H9 (cell line): ENCODE measurements around the gene GFM1. TPM values are rescaled to one million over a fixed set of nuclear protein-coding genes. Genes with fewer than 3 reads are reported as not detected.

Source experiments
- DNase-seq: peaks from one replicate; pipeline ENCODE4 v3.0.0-alpha.2; 2017
- H2AFZ ChIP-seq: one replicate; pipeline ENCODE4 v1.6.1; 2013; ENCODE audit warnings: mild to moderate bottlenecking, low read length, control low read depth, moderate library complexity
- H2AK5ac ChIP-seq: 2 replicates; pipeline ENCODE4 v1.6.1; 2013; ENCODE audit warnings: low read length, control low read depth, mixed read lengths; ENCODE audit not compliant: insufficient read length
- H2BK120ac ChIP-seq: one replicate; pipeline ENCODE4 v1.6.1; 2013; ENCODE audit warnings: low read depth, mild to moderate bottlenecking, low read length, control low read depth, inconsistent platforms; ENCODE audit not compliant: poor library complexity, severe bottlenecking
- H2BK12ac ChIP-seq: 2 replicates; pipeline ENCODE4 v1.6.1; 2013; ENCODE audit warnings: low read length, control low read depth, mixed read lengths, low read depth; ENCODE audit not compliant: insufficient read length
- H2BK15ac ChIP-seq: 2 replicates; pipeline ENCODE4 v1.6.1; 2013; ENCODE audit warnings: low read depth, low read length, control low read depth
- H2BK20ac ChIP-seq: one replicate; pipeline ENCODE4 v1.6.1; 2013; ENCODE audit warnings: low read depth, mild to moderate bottlenecking, low read length, control low read depth, inconsistent platforms; ENCODE audit not compliant: poor library complexity, severe bottlenecking
- H2BK5ac ChIP-seq: 2 replicates; pipeline ENCODE4 v1.6.1; 2013; ENCODE audit warnings: low read length, control low read depth, mixed read lengths; ENCODE audit not compliant: insufficient read length
- H3K14ac ChIP-seq: 2 replicates; pipeline ENCODE4 v1.6.1; 2013; ENCODE audit warnings: low read length, control low read depth; ENCODE audit not compliant: insufficient read depth
- H3K18ac ChIP-seq: 2 replicates; pipeline ENCODE4 v1.6.1; 2013; ENCODE audit warnings: low read depth, mild to moderate bottlenecking, mixed read lengths, low read length, control low read depth; ENCODE audit not compliant: insufficient read length
- H3K23ac ChIP-seq: 2 replicates; pipeline ENCODE4 v1.6.1; 2013; ENCODE audit warnings: low read length, control low read depth, mixed read lengths, low read depth; ENCODE audit not compliant: insufficient read length
- H3K23me2 ChIP-seq: 2 replicates; pipeline ENCODE4 v1.6.1; 2013; ENCODE audit warnings: low read depth, mild to moderate bottlenecking, mixed read lengths, low read length, control low read depth; ENCODE audit not compliant: insufficient read length, poor library complexity, severe bottlenecking
- H3K27ac ChIP-seq: 2 replicates; pipeline ENCODE4 v1.5.1; 2013; ENCODE audit warnings: low read length, control low read depth, mixed read lengths, low read depth; ENCODE audit not compliant: insufficient read length
- H3K27me3 ChIP-seq: 2 replicates; pipeline ENCODE4 v1.6.1; 2013; ENCODE audit warnings: low read length, control low read depth, inconsistent platforms; ENCODE audit not compliant: insufficient read depth
- H3K4ac ChIP-seq: 2 replicates; pipeline ENCODE4 v1.6.1; 2013; ENCODE audit warnings: low read depth, mild to moderate bottlenecking, control low read depth, inconsistent platforms, low read length, moderate library complexity
- H3K4me1 ChIP-seq: 2 replicates; pipeline ENCODE4 v1.6.1; 2013; ENCODE audit warnings: low read length, control low read depth, inconsistent platforms; ENCODE audit not compliant: insufficient read depth
- H3K4me2 ChIP-seq: 2 replicates; pipeline ENCODE4 v1.6.1; 2013; ENCODE audit warnings: low read length, control low read depth, mixed read lengths; ENCODE audit not compliant: insufficient read length, insufficient read depth
- H3K56ac ChIP-seq: 2 replicates; pipeline ENCODE4 v1.6.1; 2013; ENCODE audit warnings: low read depth, mild to moderate bottlenecking, mixed read lengths, low read length, control low read depth; ENCODE audit not compliant: insufficient read length
- H3K79me1 ChIP-seq: 2 replicates; pipeline ENCODE4 v1.6.1; 2013; ENCODE audit warnings: low read depth, mild to moderate bottlenecking, moderate library complexity, low read length, control low read depth, inconsistent platforms; ENCODE audit not compliant: insufficient read depth, poor library complexity, severe bottlenecking
- H3K79me2 ChIP-seq: 2 replicates; pipeline ENCODE4 v1.6.1; 2013; ENCODE audit warnings: low read length, control low read depth, inconsistent platforms; ENCODE audit not compliant: insufficient read depth
- H3K9ac ChIP-seq: 2 replicates; pipeline ENCODE4 v1.6.1; 2013; ENCODE audit warnings: low read length, control low read depth, mixed read lengths; ENCODE audit not compliant: insufficient read length; ENCODE audit errors: extremely low read depth
- H3K9me3 ChIP-seq: one replicate; pipeline ENCODE4 v1.6.1; 2013; ENCODE audit warnings: low read depth, low read length, inconsistent platforms; ENCODE audit not compliant: control insufficient read depth
- H3T11ph ChIP-seq: one replicate; pipeline ENCODE4 v1.6.1; 2013; ENCODE audit warnings: mild to moderate bottlenecking, low read length, control low read depth, inconsistent platforms
- H4K20me1 ChIP-seq: one replicate; pipeline ENCODE4 v1.6.1; 2013; ENCODE audit not compliant: control insufficient read depth, insufficient read length, insufficient read depth
- H4K5ac ChIP-seq: 2 replicates; pipeline ENCODE4 v1.6.1; 2013; ENCODE audit warnings: low read depth, mild to moderate bottlenecking, mixed read lengths, low read length, control low read depth; ENCODE audit not compliant: insufficient read length
- H4K8ac ChIP-seq: replicated peaks from 2 replicates; pipeline ENCODE4 v1.6.1; 2013; ENCODE audit warnings: low read length, control low read depth, mixed read lengths, low read depth; ENCODE audit not compliant: insufficient read length
- H4K91ac ChIP-seq: 2 replicates; pipeline ENCODE4 v1.6.1; 2013; ENCODE audit warnings: low read depth, mild to moderate bottlenecking, moderate library complexity, mixed read lengths, low read length, control low read depth; ENCODE audit not compliant: insufficient read length
- H3K27ac Mint-ChIP-seq, 3 experiments: 2 replicates in 2 of 3; 3 replicates in 1 of 3; pipeline ENCODE4 v1.8.0; 2020 to 2021; ENCODE audit warnings: mixed read lengths in 3 of 3, mild to moderate bottlenecking in 1 of 3, moderate library complexity in 1 of 3
- H3K27me3 Mint-ChIP-seq: 2 replicates; pipeline ENCODE4 v1.8.0; 2021; ENCODE audit warnings: low read depth, mild to moderate bottlenecking, moderate library complexity, mixed read lengths
- H3K36me3 Mint-ChIP-seq, 3 experiments: 2 replicates in 2 of 3; 3 replicates in 1 of 3; pipeline ENCODE4 v1.8.0; 2020 to 2021; ENCODE audit warnings: low read depth in 3 of 3, mixed read lengths in 3 of 3; ENCODE audit not compliant: insufficient read depth in 1 of 3
- H3K4me1 Mint-ChIP-seq, 2 experiments: 2 replicates each; pipeline ENCODE4 v1.8.0; 2020; ENCODE audit warnings: mixed read lengths in 2 of 2
- H3K4me3 Mint-ChIP-seq, 2 experiments: 2 replicates in 1 of 2; 3 replicates in 1 of 2; pipeline ENCODE4 v1.8.0; 2020 to 2021; ENCODE audit warnings: mild to moderate bottlenecking in 2 of 2, mixed read lengths in 2 of 2, moderate library complexity in 1 of 2
- H3K9me3 Mint-ChIP-seq, 2 experiments: 2 replicates in 1 of 2; 3 replicates in 1 of 2; pipeline ENCODE4 v1.8.0; 2020; ENCODE audit warnings: mild to moderate bottlenecking in 2 of 2, mixed read lengths in 2 of 2, moderate library complexity in 1 of 2
- WGBS: extraction: QIAGEN DNeasy Blood & Tissue Kit; methylation state at CpG from one replicate; pipeline ENCODE4 v1.1.7; 2013; ENCODE audit warnings: missing lambda C conversion rate, low lambda C conversion rate, mixed read lengths; ENCODE audit not compliant: insufficient read length; ENCODE audit errors: extremely low coverage; 5-methylcytosine and 5-hydroxymethylcytosine counted together
- total RNA-seq: library from RNA; stranded (reverse); gene quantifications from 2 replicates; pipeline ENCODE4 v1.2.1, GENCODE V29; 2021
- TF ChIP-seq, protein P1 (sequence below): fragments of 200-600 bp; sonication (generic); conservative IDR thresholded peaks from 3 replicates; pipeline ENCODE4 v1.8.0; 2021; ENCODE audit warnings: antibody characterized with exemption, mild to moderate bottlenecking

GFM1 gene
- total RNA-seq, 1 experiment from 2014 or later, result 47.1 TPM

- H3K27me3 Mint-ChIP-seq, result no peaks in the 10 kb centered on the region
- H3K4ac ChIP-seq, result no peak overlapping the region
- no peak overlapping the region for H3K18ac ChIP-seq
- H3K4me3 Mint-ChIP-seq, result no peak overlapping the region
- H2BK120ac ChIP-seq, result no peak overlapping the region
- H2BK20ac ChIP-seq, result no peak overlapping the region
- no peaks in the 10 kb centered on the region for H3K9me3 ChIP-seq
- H3K36me3 Mint-ChIP-seq, result peaks cover 0 to 14% (median 0%) of the 10 kb centered on the region in 3 experiments; a peak in 3 of 7 replicates
- no peak overlapping the region for H2AK5ac ChIP-seq
- no peak overlapping the region for H3K56ac ChIP-seq
- H4K5ac ChIP-seq, result no peak overlapping the region
- no peaks in the 10 kb centered on the region for H3K79me1 ChIP-seq
- TF ChIP-seq, protein P1, sequence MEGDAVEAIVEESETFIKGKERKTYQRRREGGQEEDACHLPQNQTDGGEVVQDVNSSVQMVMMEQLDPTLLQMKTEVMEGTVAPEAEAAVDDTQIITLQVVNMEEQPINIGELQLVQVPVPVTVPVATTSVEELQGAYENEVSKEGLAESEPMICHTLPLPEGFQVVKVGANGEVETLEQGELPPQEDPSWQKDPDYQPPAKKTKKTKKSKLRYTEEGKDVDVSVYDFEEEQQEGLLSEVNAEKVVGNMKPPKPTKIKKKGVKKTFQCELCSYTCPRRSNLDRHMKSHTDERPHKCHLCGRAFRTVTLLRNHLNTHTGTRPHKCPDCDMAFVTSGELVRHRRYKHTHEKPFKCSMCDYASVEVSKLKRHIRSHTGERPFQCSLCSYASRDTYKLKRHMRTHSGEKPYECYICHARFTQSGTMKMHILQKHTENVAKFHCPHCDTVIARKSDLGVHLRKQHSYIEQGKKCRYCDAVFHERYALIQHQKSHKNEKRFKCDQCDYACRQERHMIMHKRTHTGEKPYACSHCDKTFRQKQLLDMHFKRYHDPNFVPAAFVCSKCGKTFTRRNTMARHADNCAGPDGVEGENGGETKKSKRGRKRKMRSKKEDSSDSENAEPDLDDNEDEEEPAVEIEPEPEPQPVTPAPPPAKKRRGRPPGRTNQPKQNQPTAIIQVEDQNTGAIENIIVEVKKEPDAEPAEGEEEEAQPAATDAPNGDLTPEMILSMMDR, result no peak
- H3K27ac Mint-ChIP-seq, result peak overlapping the region in 1 of 3 experiments; percentile 21; a peak in 1 of 7 replicates
- no peaks in the 10 kb centered on the region for H3K9me3 Mint-ChIP-seq
- no peak overlapping the region for H2BK5ac ChIP-seq
- no peak overlapping the region for H3T11ph ChIP-seq
- peaks cover 15 to 17% of the 10 kb centered on the region in 2 experiments for H3K4me1 Mint-ChIP-seq
- no peak overlapping the region for H2BK15ac ChIP-seq
- no peaks in the 10 kb centered on the region for H4K20me1 ChIP-seq
- no CpG with 5 or more reads among the region's 1 CpG for WGBS
- no peaks in the 10 kb centered on the region for H3K23me2 ChIP-seq
- no peaks in the 10 kb centered on the region for H3K27me3 ChIP-seq
- H3K27ac ChIP-seq, result no peak overlapping the region
- H4K91ac ChIP-seq, result no peak overlapping the region
- no peak overlapping the region for H2BK12ac ChIP-seq
- H3K79me2 ChIP-seq, result no peaks in the 10 kb centered on the region
- no peak overlapping the region for H4K8ac ChIP-seq
- H3K9ac ChIP-seq, result no peak overlapping the region
- H2AFZ ChIP-seq, result no peak overlapping the region
- DNase-seq, result no peak
- no peak overlapping the region for H3K23ac ChIP-seq
- H3K14ac ChIP-seq, result no peak overlapping the region
- no peak overlapping the region for H3K4me2 ChIP-seq
- no peaks in the 10 kb centered on the region for H3K4me1 ChIP-seq
These were observed 67.6 kb downstream of the GFM1 start for GRCh38 chr3:158711886-158712285.
